Measurements from ENCODE around the gene SPRR1B.
"Not testable (repeated sequence)": the region's sequence is repeated elsewhere in the genome, so short reads cannot be mapped to it uniquely, and the experiment has no call there.

Gene SPRR1B

DNA sequence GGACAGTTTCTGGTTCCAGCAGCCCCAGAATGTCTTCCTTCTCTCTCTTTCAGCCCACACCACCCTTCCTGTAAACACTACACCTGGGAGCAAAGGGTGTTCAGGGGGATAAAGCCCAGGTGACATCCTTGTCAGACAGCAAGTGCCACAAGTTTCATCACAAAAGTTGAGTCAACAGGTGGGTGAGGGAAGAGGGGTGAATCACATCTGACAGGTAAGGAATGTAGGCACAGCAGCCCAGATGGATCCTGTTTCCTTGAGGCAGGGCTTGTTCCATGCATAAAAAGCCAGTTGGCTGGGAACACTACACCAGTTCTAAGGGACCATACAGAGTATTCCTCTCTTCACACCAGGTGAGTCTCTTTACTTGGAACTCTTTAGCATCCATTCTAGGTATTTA, at the start of gene SPRR1B:
Gene SPRR1B, plus strand, starts transcription at position 309 of the 400 bp plus-strand sequence. CDS start 1,143 bp downstream, outside the sequence.
- DNase-seq (ENCODE audit: low read depth in 1 of 2, low spot score in 1 of 2), result no peak

- DNase-seq (ENCODE audit: low read depth in 1 of 2, low spot score in 1 of 2), result no peak
Measured at GRCh38 chr1:152982076-152982475, 48.9 kb upstream of the SPRR1B start.

- no peak for DNase-seq (ENCODE audit: low read depth in 1 of 2, low spot score in 1 of 2)
Measured at GRCh38 chr1:152983234-152983633, 47.8 kb upstream of the SPRR1B start.

DNA sequence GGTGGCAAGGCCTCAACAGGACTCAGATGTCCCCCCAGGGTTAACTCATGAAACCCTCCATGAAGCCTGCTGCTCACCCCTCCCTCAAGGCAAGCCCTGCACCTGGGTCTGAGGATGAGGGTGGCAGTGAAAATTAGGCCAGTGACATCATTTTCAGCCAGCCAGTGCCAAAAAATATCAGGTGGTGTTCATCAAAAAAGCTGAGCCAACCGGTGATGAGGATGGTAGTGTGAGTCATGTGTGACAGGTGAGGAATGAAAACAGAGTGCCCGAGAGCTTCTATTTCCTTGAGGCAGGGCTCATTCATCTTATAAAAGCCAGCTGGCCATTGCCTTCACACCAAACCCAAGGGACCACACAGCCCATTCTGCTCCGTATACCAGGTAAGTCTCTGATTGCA, 47.3 kb upstream of the SPRR1B start, which contains the start of gene SPRR1A:
Gene SPRR1A, plus strand, starts transcription at position 339 of the 400 bp plus-strand sequence. CDS start 1,150 bp downstream, outside the sequence.
- DNase-seq (ENCODE audit: low read depth in 1 of 2, low spot score in 1 of 2), result no peak

DNA sequence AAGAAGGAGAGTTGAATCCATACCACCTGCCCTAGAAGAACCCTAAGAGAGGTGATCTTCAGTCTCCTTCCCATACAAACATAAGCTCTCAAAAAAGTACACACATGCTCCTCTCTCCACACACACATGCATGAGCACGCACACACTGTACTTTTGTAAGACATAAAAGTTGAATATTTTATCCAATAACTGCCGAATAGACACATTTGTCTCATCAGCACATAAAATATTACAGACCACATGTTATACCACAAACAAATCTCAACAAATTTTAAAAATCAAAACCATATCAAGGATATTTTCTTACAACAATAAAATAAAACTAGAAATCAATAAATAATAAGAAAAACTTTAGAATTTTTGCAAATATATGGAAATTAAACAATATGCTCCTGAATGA, 44.4 kb upstream of the SPRR1B start:
- no peak for DNase-seq (ENCODE audit: low read depth in 1 of 2, low spot score in 1 of 2)

DNA sequence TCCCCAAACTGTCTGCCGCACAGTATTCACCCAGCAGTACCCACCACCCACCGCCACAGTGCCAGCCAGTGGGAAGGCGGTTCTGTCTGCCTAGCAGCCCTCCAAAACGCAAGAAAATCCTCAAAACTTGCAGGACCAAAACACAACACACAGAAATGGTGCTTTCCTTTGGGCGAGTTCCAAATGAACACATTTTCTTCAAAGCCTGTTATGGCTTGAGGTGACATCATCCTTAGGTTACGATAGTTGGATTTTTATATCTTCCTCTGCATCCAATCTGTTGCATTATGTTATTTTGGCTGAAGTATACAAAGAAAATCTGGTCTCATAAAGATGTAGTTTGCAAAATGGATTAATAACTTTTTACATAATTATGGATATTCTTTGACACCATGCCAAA, 37.8 kb upstream of the SPRR1B start:
- DNase-seq (ENCODE audit: low read depth in 1 of 2, low spot score in 1 of 2), result no peak

GRCh38 chr1:152995842-152996241, 35.2 kb upstream of the SPRR1B start:
- DNase-seq (ENCODE audit: low read depth in 1 of 2, low spot score in 1 of 2), result no peak

GRCh38 chr1:152996633-152997400, 34.2 kb upstream of the SPRR1B start:
- no peak for DNase-seq (ENCODE audit: low read depth in 1 of 2, low spot score in 1 of 2)

DNA sequence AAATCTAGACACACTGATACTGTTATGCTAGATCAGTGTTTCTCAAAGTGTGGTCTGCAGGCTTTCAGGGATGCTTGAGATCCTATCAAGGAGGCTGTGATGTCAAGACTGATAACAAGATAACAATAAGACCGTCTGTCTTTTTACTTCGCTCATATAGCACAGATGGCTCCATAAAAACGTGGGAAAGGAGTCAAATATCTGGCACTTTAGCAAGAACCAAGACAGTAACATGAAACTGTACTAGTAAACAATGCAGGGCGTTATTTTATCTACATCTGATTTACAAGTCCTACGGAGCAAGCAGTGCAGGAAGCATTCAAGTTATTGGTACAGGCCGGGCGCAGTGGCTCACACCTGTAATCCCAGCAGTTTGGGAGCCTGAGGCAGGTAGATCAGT, 33.1 kb upstream of the SPRR1B start:
- no peak for DNase-seq (ENCODE audit: low read depth in 1 of 2, low spot score in 1 of 2)

GRCh38 chr1:152998476-152998875, 32.5 kb upstream of the SPRR1B start:
- DNase-seq (ENCODE audit: low read depth in 1 of 2, low spot score in 1 of 2), result no peak

GRCh38 chr1:152999818-153000217, 31.2 kb upstream of the SPRR1B start:
- DNase-seq (ENCODE audit: low read depth in 1 of 2, low spot score in 1 of 2), result no peak

GRCh38 chr1:153000294-153000693, 30.7 kb upstream of the SPRR1B start:
- no peak for DNase-seq (ENCODE audit: low read depth in 1 of 2, low spot score in 1 of 2)

GRCh38 chr1:153001382-153001781, 29.6 kb upstream of the SPRR1B start, which contains the start of gene SPRR3:
Gene SPRR3, plus strand, starts transcription at chr1:153001749. Its CDS starts 1,272 bp downstream, at chr1:153003021.
- DNase-seq (ENCODE audit: low read depth in 1 of 2, low spot score in 1 of 2), result no peak

DNA sequence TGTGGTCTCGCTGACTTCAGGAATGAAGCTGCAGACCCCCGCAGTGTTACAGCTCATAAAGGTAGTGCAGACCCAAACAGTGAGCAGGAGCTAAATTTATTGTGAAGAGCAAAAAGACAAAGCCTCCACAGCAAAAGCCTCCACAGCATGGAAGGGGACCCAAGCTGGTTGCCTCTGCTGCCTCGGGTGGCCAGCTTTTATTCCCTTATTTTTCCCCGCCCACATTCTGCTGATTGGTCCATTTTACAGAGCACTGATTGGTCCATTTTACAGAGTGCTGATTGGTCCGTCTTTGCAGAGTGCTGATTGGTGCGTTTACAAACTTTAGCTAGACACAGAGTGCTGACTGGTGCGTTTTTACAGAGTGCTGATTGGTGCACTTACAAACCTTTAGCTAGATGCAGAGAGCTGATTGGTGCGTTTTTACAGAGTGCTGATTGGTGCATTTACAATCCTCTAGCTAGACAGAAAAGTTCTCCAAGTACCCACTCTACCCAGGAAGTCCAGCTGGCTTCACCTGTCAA, 19.7 kb upstream of the SPRR1B start:
- not testable (repeated sequence) for DNase-seq (ENCODE audit: low read depth in 1 of 2, low spot score in 1 of 2)

- DNase-seq (ENCODE audit: low read depth in 1 of 2, low spot score in 1 of 2), result not testable (repeated sequence)
Measured at GRCh38 chr1:153021829-153022228, 9.2 kb upstream of the SPRR1B start.

DNA sequence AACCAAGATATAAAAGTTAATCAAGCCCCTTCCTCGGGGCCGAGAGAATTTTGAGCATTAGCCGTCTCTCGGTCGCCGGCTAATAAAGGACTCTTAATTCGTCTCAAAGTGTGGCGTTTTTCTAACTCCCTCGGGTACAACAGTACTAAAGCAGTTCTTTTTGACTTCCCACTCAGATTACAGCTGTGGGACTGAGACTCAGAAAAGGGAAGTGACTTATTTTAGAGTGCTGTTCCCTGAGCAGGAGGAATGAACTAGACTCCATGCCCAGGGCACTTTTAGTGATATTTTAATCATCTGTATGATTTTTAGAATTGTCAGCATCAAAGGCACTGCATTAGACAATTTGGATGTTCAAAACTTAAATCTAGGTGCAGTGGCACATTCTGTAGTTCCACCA, 8.7 kb upstream of the SPRR1B start:
- DNase-seq (ENCODE audit: low read depth in 1 of 2, low spot score in 1 of 2), result not testable (repeated sequence)

DNA sequence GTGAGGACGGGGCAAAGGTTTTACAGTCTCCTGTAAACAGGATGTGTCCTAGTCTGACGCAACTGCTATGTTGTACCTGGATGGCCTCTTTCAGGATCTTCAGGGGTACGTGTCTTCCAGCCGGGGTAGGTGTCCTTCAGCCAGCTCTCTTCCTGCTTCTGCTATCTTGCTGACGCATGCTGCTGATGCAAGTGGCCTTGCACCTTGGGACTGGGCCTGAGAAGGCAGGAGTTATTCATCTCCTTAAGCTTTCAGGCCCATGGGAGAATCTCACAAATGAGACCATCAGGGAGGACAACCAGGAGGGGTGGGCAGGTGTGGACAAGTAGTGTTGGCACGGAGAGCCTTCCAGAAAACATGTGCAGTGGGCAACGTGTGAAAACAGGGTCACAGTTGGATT, 7.9 kb upstream of the SPRR1B start:
- DNase-seq (ENCODE audit: low read depth in 1 of 2, low spot score in 1 of 2), result no peak

DNA sequence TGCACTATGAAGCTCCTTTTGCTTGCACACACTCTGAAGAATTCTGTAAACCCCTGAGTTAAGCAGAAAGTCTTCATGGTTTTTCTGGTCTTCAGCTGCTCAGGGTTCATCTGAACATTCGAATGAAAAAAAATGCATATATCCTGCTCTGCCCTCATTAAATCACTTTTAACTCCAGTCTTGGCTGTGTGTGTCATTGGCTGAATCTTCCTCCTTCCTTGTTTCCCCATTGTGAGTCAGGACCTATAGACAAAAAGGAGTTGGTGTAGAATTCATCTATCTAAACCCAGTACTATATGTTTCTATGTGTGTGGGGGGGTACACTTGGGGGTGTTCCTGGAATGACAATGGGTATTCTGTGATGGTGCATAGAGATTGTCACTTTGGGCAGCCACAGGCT, 6.6 kb upstream of the SPRR1B start:
- no peak for DNase-seq (ENCODE audit: low read depth in 1 of 2, low spot score in 1 of 2)

GRCh38 chr1:153025797-153026196, 5.2 kb upstream of the SPRR1B start:
- DNase-seq (ENCODE audit: low read depth in 1 of 2, low spot score in 1 of 2), result no peak

DNA sequence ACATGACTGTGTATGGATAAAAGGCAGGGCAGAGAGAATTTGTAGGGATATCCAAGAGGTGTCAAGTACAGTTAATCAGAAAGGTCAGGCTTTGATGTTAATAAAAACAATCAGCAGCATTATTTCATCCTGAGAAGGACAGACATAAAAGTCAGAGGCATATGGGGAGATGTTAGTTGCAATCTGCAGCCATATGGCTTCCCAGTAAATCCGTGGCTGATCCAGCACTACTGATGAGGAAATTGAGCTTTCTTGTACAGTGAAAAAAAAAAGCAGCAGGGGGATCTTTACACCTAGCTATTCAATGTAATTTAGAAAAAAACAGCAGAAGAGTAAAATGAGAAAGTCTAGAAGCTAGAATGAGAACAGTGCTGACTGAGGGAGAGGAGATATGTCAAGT, 2.2 kb upstream of the SPRR1B start:
- DNase-seq (ENCODE audit: low read depth in 1 of 2, low spot score in 1 of 2), result no peak

DNA sequence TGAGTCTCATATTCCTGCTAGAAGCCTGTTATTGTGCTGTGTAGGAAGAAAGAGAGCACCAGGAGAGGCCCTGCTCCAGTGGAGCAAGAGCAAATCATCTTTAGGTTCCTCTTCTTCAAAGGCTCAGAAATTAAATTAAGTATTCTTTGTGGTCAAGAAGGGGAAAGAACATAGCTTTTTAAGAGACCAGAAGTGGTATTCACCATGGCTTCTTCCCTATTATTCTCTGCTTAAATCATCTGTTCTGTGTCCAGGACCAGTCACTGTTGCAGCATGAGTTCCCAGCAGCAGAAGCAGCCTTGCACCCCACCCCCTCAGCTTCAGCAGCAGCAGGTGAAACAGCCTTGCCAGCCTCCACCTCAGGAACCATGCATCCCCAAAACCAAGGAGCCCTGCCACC, 1.1 kb downstream of the SPRR1B start:
- DNase-seq (ENCODE audit: low read depth in 1 of 2, low spot score in 1 of 2), result no peak

DNA sequence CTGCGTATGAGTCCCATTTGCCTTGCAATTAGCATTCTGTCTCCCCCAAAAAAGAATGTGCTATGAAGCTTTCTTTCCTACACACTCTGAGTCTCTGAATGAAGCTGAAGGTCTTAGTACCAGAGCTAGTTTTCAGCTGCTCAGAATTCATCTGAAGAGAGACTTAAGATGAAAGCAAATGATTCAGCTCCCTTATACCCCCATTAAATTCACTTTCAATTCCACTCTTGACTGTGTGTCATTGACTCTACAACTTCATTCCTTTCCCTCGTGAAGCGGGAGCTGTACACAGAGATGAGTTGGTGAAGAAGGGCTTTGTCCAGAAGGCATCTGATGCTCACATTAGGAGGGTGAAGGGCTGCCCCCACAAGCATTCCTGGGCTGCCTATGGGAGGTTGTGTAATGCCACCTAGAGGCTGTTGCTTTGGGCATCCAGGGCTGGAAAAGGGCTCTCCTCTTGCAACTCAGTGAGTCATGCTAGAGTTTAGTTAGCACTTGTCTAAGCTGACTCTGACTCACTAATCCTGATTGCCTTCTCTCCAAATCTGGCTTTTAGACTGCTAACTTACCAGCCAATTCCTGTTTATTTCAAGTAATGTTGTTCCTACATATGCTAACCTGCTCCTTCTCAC, 1.8 kb downstream of the SPRR1B start:
- DNase-seq (ENCODE audit: low read depth in 1 of 2, low spot score in 1 of 2), result no peak
